ENCODE results near the gene CADM1. TPM values are rescaled to one million over a fixed set of nuclear protein-coding genes. Genes with fewer than 3 reads are reported as not detected.

CADM1 gene
- total and polyA plus RNA-seq, 9 of the 15 experiments (the other 6 are each of a cell fraction or from before 2014, with no cell fraction given) = 0.42 TPM; not detected in 8

- TF ChIP-seq, protein P1, sequence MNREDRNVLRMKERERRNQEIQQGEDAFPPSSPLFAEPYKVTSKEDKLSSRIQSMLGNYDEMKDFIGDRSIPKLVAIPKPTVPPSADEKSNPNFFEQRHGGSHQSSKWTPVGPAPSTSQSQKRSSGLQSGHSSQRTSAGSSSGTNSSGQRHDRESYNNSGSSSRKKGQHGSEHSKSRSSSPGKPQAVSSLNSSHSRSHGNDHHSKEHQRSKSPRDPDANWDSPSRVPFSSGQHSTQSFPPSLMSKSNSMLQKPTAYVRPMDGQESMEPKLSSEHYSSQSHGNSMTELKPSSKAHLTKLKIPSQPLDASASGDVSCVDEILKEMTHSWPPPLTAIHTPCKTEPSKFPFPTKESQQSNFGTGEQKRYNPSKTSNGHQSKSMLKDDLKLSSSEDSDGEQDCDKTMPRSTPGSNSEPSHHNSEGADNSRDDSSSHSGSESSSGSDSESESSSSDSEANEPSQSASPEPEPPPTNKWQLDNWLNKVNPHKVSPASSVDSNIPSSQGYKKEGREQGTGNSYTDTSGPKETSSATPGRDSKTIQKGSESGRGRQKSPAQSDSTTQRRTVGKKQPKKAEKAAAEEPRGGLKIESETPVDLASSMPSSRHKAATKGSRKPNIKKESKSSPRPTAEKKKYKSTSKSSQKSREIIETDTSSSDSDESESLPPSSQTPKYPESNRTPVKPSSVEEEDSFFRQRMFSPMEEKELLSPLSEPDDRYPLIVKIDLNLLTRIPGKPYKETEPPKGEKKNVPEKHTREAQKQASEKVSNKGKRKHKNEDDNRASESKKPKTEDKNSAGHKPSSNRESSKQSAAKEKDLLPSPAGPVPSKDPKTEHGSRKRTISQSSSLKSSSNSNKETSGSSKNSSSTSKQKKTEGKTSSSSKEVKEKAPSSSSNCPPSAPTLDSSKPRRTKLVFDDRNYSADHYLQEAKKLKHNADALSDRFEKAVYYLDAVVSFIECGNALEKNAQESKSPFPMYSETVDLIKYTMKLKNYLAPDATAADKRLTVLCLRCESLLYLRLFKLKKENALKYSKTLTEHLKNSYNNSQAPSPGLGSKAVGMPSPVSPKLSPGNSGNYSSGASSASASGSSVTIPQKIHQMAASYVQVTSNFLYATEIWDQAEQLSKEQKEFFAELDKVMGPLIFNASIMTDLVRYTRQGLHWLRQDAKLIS (CRISPR knock-in tag; IDR thresholded peaks at IDR 0.05) = no peak
- TF ChIP-seq PHF8 (IDR thresholded peaks at IDR 0.05; ENCODE audit: borderline replicate concordance, low read length) (no peak), FOXA3 (CRISPR knock-in tag; conservative IDR thresholded peaks at IDR 0.05 in 1 of 2, IDR thresholded peaks at IDR 0.05 in 1 of 2) (no peak), SREBF2 (CRISPR knock-in tag; IDR thresholded peaks at IDR 0.05) (no peak), NR3C1 (CRISPR knock-in tag; IDR thresholded peaks at IDR 0.05) (no peak), POLR2H (tag; IDR thresholded peaks at IDR 0.05; ENCODE audit: low read depth) (no peak)
Measured at GRCh38 chr11:115456019-115456418, 48.2 kb downstream of the CADM1 start (continued).

GRCh38 chr11:115455613-115456012 is 48.6 kb downstream of the CADM1 start:
- no peak for FAIRE-seq
- TF ChIP-seq PCBP2 (IDR thresholded peaks at IDR 0.05; ENCODE audit: low read depth, low read length, poor library complexity, severe bottlenecking) (no peak), CBFA2T3 (IDR thresholded peaks at IDR 0.05) (no peak), GABPB1 (CRISPR knock-in tag; IDR thresholded peaks at IDR 0.05) (no peak), COPS2 (conservative IDR thresholded peaks at IDR 0.05) (no peak), HNRNPUL1 (IDR thresholded peaks at IDR 0.05; ENCODE audit: low read length) (no peak), ZNF134 (CRISPR knock-in tag; conservative IDR thresholded peaks at IDR 0.05) (no peak), NBN (IDR thresholded peaks at IDR 0.05; ENCODE audit: low read depth) (no peak), ZNF23 (CRISPR knock-in tag; IDR thresholded peaks at IDR 0.05) (no peak), SMARCA4 (IDR thresholded peaks at IDR 0.05) (no peak), POLR2B (IDR thresholded peaks at IDR 0.05; ENCODE audit: low read depth, partially characterized antibody) (no peak), TCF3 (CRISPR knock-in tag; IDR thresholded peaks at IDR 0.05) (no peak)
- TF ChIP-seq, protein P2, sequence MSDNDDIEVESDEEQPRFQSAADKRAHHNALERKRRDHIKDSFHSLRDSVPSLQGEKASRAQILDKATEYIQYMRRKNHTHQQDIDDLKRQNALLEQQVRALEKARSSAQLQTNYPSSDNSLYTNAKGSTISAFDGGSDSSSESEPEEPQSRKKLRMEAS (CRISPR knock-in tag; IDR thresholded peaks at IDR 0.05) = no peak

More at GRCh38 chr11:115455613-115456012, 48.6 kb downstream of the CADM1 start:
- Histone ChIP-seq H3K9me1 (ENCODE audit: control insufficient read depth, insufficient read depth, low read length) (no peaks in the 10 kb centered on the region), H3K4me3 (no peak overlapping the region), H4K20me1 (replicated peaks; ENCODE audit: control insufficient read depth, insufficient read depth, low read length) (no peaks in the 10 kb centered on the region), H3K27me3 (ENCODE audit: control insufficient read depth in 2 of 2, insufficient read depth in 2 of 2, low read length in 2 of 2) (no peaks in the 10 kb centered on the region; a peak in 1 of 5 replicates), H2AFZ (ENCODE audit: low read depth, low read length) (no peak overlapping the region), H3K9ac (ENCODE audit: insufficient read depth in 1 of 2, low read depth in 2 of 2, low read length in 2 of 2) (no peak overlapping the region), H3K9me3 (replicated peaks; ENCODE audit: control insufficient read depth, insufficient read depth, low read depth, low read length) (no peaks in the 10 kb centered on the region), H3K36me3 (ENCODE audit: control insufficient read depth, insufficient read depth, low read length) (no peaks in the 10 kb centered on the region), H3K4me1 (replicated peaks in 1 of 2; ENCODE audit: control insufficient read depth in 2 of 2, insufficient read depth in 2 of 2, low read length in 2 of 2) (no peaks in the 10 kb centered on the region), H3K27ac (ENCODE audit: extremely low read depth, low read depth, low read length) (no peak overlapping the region), H3K79me2 (ENCODE audit: control insufficient read depth, insufficient read depth, low read length) (no peaks in the 10 kb centered on the region), H3K4me2 (ENCODE audit: insufficient read depth, low read length) (no peak overlapping the region)
- CTCF ChIA-PET (ENCODE audit: low intra/inter-chr PET ratio) = no interaction called here
- DNase-seq (ENCODE audit: extremely low read depth in 1 of 4, low spot score in 3 of 4) = no peak
- WGBS (ENCODE audit: insufficient coverage, low coverage, missing lambda C conversion rate) = 2% methylated on average over 4 of the region's 4 CpGs
- intact Hi-C loops (cut with micrococcal nuclease) = no loop called here
- in situ Hi-C loops (cut with MboI) = no loop called here
- no peak for ATAC-seq
- BruUV-seq (replicated peaks) = no TSS peak
- POLR2A ChIA-PET = no interaction called here

Data from K562 (cell line).